Activated T-cell treated with anti-CD3 and anti-CD28 coated beads for 4 hours (primary cell): ENCODE data around the gene HECW1.
"Not testable (repeated sequence)": the region's sequence is repeated elsewhere in the genome, so short reads cannot be mapped to it uniquely, and the experiment has no call there.

ENCODE experiments used
- DNase-seq: peaks from one replicate; pipeline ENCODE4 v3.0.0-alpha.2; 2020

Gene HECW1

GRCh38 chr7:43314379-43315158 lies 202.1 kb downstream of the HECW1 start:
- no peak for DNase-seq

- no peak for DNase-seq
These were observed 204.6 kb downstream of the HECW1 start for GRCh38 chr7:43317075-43317474.

DNA sequence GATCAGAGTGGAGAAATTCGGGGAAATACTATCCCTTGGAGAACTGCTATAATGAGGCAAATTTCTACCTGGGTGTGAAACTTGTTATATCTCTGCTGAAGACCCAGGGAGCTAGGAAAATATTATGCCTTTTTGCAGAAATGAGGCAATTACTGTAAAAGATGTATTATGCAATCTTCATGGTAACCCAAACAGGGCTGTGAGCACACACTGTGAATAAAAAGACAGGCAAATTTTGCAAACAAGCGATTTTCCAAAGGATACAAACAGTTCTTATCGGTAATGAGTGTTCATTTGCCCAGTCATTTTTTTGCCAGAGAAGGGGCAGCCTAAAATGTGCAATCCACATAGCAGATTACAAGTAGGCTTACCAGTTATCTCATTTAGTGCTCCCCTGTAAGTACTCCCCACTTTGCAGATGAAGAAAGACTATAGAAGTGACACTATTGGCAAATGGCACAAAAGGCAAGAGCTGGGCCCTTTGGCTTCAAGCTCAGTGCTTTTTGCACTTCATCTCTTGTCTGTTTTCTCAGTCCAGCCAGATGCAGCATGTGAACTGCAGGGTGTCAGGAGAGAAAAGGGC lies 205.8 kb downstream of the HECW1 start:
- DNase-seq = no peak

GRCh38 chr7:43325595-43325994 lies 213.1 kb downstream of the HECW1 start:
- no peak for DNase-seq

GRCh38 chr7:43328336-43328735 lies 215.9 kb downstream of the HECW1 start:
- DNase-seq = no peak

GRCh38 chr7:43328785-43329380 lies 216.4 kb downstream of the HECW1 start:
- DNase-seq = no peak

GRCh38 chr7:43332193-43332796 lies 219.8 kb downstream of the HECW1 start:
- DNase-seq = no peak

DNA sequence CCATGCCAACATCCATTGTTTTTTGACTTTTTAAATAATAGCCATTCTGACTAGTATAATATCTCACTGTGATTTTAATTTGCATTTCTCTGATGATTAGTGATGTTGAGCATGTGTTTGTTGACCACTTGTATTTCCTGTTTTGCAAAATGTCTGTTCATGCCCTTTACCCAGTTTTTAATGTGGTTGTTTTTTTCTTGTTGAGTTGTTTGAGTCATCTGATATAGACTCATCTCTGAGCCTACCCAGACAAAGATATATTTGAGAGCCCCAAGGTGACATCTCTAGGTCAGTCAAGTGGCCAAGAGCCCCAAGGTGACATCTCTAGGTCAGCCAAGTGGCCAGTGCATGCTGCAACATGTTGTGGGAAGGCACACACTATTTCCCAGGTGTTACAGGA lies 224.7 kb downstream of the HECW1 start:
- no peak for DNase-seq

DNA sequence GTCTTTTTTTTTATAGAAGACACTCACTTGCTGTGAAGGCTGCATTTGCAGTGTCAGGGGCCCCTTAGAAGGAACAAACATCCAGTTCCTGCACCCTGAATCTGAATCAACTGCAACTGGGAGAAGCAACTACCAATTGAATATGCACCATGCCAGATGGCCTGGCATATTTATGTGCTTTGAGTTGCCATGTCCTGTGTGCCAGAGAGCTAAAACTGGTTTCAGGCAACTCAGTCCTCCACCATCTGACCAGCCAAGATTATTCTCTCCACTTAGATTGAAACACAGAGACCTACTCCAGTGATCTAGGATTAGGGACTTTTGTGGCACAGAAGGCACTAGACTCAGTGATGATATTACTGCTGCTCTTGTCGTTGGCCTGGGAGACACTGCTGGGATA lies 225.4 kb downstream of the HECW1 start:
- no peak for DNase-seq

DNA sequence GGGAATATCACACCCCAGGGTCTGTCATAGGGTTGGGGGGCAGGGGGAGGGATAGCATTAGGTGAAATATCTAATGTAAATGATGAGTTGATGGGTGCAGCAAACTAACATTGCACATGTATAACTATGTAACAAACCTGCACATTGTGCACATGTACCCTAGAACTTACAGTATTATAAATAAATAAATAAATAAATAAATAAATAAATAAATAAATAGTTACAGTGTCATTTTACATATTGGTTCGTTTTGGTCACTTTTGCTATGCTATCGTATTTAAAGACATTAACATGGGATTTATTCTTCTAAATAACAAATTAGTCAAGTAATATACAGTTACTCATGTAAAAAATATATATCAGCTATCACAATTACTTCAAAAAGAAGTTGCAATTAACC lies 228.7 kb downstream of the HECW1 start:
- no peak for DNase-seq

GRCh38 chr7:43343417-43343816 lies 231.0 kb downstream of the HECW1 start:
- DNase-seq = not testable (repeated sequence)

DNA sequence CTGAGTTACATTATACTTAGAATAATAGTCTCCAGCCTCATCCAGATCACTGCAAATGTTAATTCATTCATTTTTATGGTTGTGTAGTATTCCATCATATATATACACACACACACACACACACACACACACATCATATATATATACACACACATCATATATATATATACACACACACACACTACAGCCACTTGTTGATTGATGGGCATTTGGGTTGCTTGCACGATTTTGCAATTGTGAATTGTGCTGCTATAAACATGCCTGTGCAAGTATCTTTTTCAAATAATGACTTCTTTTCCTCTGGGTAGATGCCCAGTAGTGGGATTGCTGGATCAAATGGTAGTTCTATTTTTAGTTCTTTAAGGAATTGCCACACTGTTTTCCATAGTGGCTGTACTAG lies 233.2 kb downstream of the HECW1 start:
- not testable (repeated sequence) for DNase-seq

- DNase-seq = no peak
These were observed 239.2 kb downstream of the HECW1 start for GRCh38 chr7:43351683-43352082.

DNA sequence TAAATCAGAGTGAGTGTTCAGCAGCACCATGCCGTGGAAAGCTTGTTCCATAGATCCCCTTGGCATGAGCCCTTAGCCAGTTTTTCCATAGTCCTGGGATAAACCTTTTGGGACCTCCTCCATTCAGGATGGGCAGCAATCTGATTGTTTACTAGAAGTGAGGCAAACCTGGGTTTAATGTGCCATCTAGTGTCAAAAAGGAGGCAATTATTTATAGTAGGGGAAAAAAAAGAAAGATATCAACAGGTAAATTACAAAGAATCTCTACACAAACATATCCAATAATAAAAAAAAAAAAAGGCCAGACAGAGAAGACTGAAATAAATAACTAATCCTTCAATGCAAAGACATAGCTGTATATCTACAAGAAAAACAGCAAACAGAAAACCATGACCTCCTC lies 241.5 kb downstream of the HECW1 start:
- DNase-seq = no peak

- DNase-seq = no peak
These were observed 250.2 kb downstream of the HECW1 start for GRCh38 chr7:43362652-43363034.

DNA sequence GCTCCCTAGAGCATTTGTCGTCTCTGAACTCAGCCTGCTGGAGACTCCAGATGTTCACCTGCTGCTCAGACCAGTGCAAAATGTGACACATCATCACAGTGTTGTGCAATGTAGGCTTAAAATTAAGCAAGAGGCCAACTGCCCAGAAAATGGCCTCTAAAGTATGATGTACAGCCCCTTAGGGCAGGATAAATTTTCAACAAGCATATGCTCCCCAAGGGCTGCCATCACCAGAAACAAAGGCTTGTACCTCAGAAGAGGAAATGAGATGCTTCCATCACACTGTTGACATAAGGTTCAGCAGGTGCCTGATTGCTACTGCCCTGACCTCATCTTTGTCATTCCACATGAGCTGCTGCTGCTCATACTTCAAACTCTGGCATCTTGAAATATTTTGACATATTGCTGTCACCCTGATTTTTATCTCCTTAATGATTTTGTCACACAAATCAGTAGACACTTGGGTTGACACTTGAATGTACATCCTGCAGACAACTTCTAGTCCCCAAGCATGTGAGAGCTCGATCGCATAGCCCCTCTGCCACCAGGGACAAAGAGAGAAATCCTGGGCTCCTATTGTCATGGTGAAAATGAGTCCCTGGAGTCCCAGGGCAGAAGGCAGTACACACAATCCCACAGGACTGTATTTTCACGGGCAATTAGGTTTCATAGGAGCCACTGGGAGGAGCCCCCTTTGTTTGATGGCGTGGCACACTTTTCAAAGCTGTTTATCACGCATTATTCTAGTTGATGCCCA lies 250.8 kb downstream of the HECW1 start:
- no peak for DNase-seq

GRCh38 chr7:43364391-43364790 lies 251.9 kb downstream of the HECW1 start:
- DNase-seq = no peak

GRCh38 chr7:43372676-43373355 lies 260.4 kb downstream of the HECW1 start:
- DNase-seq = no peak

DNA sequence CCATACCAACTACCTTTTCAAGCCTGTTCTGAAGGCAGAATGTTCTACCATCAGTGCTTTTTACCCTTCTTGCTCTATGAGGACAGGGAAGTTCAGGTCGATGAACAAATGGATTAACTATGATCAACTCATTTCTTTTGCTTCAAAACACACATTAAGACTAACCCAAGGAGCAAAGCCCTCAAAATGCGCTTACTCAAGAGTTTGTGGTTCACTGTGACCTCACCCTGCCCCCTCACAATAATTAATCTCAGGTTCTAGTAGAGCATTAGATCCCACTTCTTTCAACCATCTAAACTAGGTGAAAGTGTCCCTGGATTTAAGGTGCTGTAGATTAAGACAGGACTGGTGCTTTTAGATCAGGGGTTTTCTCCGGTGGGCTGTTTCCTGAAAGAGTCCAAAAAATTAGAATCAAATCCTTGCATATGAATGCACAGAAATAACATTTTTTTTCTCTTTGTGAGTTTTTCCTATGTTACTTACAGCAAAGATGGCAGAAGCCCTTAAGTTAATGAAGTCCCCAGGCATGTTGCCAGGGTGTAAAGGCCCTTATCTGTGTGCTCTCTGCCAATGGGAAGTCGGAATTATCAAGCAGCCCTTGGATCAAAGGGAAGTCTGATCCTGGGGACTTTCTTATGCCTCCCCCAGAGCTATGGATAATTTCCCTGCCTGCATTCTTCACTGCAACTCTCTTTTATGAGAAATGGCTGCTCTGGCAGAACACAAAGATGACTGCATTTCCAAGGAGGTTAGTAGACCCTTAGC lies 264.9 kb downstream of the HECW1 start:
- no peak for DNase-seq

DNA sequence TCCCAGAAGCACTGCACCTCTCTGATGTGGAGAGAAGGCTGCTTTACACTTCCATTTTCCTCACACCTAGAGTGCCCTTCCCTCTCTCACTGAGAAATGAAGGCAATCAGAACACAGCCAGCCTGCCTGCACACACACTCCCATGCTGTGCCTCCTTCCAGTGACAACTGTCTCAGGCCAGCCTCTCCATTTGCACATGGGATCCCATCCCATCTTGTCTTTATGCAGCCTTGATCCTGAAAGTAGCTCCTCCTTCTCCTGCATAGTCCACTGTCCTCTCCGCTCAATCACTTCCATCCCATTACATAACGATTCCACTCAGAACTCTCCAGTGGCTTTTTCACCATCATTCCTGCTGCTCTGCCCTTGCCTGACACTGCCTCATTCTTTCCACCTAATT lies 266.8 kb downstream of the HECW1 start:
- no peak for DNase-seq

- DNase-seq = no peak
These were observed 272.3 kb downstream of the HECW1 start for GRCh38 chr7:43384616-43385308.
